GM21360 (cell line): ENCODE measurements around the gene GEMIN5.

Experiments used
- ATAC-seq: cut with Tn5 transposase; IDR thresholded peaks from one replicate; pipeline ENCODE4 v1.9.1; 2021; ENCODE audit warnings: mild to moderate bottlenecking, moderate library complexity; ENCODE audit not compliant: unreplicated experiment

Gene GEMIN5

DNA sequence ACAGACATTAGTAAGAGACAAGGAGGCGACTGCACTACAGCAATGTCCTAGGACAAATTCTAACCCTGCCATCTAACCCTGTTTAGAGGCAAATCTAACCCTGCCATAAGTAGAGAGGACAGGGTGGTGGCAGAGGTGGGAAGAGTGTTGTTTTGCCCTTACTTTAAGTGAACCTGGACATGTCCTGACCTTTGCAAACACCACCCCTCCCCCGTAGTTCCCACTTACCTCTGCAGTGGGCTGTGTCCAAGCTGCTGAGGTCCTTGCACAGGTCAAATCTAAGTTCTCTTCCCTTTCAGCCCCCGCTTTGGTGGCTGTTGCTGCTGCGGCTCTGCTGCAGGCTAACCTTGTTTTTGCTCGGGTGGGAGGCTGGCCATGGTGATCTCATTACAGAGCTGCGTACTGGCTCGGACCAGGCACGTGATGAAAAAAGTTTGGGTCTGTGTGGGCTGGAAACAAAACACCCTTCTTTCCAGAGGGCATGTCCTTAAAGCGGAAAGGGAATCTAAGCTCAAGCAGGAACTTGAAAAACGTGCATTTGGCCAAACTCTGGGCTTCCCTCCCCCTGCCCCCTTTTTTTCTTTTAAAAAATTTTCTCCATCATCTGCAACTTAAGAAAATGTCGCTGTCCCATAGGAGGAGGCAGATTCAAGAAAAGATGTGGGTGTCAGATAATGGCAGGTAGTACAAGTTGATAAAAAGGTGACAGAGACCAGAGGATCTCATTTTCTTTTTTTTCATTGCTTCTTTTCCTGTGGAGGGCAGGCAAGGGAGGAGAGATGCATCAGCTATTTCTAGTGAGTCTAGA, 87.6 kb downstream of the GEMIN5 start, which contains the start of gene FAXDC2:
Gene FAXDC2 (minus strand): TSS at position 349 of the 808 bp plus-strand sequence. CDS start 12,425 bp downstream, outside the sequence.
- ATAC-seq: peak; percentile 61

DNA sequence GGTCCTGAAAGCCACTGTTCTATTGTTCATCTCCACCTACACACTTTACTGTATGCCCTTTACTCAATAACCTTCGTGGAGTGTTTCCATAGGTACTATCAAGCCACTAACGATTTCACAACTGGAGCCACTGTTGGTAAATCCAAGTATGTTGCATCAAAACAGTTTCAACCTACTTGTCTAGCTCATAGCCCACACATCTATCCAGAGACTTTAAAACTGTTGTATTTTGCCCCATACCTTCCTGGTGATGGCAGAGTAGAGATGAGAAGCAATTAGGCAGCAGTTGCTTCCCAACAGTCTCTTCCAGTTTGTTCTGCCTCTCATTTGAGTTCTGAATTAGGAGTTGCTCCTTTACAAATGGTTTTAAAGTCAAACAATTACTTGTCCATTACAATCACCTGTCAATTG, 88.2 kb downstream of the GEMIN5 start:
- ATAC-seq: no peak

DNA sequence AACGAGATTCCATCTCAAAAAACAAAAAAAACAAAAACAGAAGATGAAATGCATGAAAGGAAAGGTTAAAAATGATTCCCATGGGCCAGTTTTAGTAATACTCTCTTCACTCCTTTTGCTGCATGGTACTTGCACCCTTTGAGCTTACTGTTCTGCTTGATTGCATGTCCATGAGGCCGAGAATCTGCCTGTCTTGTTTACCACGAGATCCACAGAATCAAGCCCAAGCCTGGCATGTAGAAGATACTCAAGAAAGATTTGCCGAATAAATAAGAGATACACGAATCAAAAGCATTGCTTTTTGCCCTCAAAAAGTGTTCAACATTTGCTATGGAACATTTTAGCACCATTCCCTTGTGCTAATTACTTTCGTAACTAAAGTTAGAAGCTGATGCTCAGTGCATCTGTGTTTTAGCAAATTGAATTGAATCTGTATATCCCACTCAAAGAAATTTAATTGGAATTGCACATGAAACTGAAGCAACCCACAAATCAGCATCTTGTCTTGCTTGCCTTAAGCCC, 88.7 kb downstream of the GEMIN5 start:
- no peak for ATAC-seq

DNA sequence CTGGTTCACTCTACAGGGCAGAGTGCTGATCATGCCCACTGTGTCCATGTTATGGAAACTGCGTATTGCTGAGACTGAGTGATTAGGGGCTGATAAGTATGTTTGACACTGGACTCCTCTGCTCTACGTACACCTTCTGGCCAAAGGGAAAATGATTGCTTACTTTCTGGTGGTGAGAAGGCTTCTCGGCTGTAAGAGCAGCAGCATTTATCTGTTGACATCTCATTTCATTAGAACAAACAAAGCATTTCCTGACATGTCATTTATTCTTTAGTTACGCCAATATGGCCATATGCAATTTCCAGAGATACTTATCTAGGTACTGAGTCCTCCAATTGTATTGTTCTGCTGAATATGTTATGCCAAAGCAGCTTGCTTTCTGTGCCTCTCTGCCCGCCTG, 93.2 kb downstream of the GEMIN5 start:
- no peak for ATAC-seq

DNA sequence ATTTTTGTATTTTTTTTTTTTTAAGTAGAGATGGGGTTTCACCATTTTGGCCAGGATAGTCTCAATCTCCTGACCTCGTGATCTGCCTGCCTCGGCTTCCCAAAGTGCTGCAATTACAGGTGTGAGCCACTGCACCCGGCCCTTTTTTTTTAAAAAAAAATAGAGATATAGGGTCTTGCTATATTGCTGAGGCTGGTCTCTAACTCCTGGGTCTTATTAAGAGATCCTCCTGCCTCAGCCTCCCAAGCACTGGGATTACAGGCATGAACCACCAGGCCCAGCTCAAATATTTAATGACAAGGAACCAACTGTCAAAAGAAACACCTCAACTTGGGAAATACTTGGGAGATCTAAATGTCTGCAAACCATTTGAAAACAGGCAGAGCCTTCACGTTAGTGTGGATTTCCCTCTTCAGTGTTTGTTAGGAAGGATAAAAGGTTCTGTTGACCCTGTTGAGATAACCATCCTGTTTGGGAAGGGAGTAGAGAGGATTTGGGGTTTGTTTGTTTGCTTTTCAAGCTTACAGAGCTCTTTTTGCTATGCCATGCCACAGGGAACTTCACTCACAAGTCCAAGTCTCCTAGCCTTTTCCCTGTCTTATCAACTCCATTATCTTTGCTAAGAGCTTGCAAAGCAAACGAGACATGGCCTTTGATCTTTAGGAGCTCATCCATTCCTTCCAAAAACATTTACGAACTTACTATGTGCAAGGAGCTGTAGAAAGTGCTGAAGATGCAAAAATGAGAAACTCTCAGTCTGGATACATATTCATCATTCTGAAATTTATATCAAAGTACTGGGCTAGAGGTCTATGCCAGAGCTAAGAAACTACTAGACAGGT, 95.1 kb downstream of the GEMIN5 start:
- no peak for ATAC-seq

DNA sequence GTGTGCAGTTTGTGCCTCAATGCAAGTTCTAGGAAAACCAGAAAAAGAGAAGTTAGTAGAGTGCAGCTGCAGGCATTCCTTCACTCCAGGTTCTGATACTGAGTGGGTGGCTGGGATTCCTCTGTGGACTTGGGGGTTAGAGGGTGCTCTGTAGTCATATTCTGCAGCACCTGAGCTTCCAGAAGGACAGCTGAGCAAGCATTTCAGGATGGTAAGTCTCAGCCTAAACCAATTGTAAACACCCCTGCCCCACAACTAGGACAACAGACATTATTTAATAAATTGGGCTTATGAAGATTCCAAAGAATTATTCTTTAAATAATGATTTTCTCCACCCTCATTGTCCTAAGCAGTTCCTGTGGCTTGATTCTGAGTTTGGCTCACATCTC, 96.7 kb downstream of the GEMIN5 start:
- ATAC-seq: no peak

DNA sequence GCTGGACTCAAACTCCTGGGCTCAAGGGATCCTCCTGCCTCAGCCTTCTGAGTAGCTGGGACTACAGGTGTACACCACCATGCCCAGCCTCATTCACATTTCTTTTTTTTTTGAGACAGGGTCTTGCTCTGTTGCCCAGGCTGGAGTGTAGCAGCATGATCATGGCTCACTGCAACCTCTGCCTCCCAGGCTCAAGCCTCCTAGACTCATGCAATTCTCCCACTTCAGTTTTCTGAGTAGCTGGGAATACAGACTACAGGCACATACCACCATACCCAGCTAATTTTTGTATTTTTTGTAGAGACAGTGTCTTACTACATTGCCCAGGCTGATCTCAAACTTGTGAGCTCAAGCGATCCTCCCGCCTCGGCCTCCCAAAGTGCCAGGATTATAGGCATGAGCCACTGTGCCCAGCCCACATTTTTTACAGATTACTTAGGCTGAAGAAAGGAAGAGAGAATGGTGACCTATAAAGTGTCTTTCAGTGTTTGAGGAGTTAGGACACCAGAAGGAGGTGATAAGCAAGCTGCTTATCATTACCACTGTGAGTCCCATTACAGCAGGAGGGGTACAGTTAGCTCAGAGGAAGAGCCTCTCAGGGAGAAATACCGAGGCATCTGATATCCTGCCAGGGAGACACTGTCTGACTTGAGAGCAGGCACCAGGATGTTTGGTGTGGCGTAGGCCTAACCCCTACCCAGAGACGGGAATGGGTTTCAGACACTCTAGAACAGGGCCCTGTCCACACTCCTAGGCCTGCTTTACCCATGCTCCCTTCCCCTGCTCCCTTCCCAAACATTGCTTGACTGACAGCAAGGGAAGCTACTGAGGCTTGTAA, 97.4 kb downstream of the GEMIN5 start:
- ATAC-seq: no peak
